ENCODE results near the gene PSKH1.

DNA sequence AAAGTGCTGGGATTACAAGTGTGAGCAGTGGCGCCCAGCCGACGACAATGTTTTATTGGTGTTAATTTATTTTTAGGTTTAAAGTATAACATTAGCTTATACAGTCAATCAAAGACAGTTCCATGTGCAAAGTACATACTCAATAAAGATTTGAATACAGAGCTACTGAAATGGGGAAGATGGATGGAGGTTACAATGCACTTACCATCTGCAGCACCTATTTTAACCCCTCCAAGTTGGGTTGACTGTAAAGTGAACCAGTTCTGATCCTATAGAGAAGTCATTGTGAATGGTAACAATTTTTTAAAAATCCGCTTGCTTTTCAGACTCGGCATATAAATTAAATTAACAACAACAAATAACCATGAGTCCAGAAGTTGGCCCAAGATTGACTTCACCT lies 679 bp upstream of the PSKH1 start:
- TF ChIP-seq, protein P1, sequence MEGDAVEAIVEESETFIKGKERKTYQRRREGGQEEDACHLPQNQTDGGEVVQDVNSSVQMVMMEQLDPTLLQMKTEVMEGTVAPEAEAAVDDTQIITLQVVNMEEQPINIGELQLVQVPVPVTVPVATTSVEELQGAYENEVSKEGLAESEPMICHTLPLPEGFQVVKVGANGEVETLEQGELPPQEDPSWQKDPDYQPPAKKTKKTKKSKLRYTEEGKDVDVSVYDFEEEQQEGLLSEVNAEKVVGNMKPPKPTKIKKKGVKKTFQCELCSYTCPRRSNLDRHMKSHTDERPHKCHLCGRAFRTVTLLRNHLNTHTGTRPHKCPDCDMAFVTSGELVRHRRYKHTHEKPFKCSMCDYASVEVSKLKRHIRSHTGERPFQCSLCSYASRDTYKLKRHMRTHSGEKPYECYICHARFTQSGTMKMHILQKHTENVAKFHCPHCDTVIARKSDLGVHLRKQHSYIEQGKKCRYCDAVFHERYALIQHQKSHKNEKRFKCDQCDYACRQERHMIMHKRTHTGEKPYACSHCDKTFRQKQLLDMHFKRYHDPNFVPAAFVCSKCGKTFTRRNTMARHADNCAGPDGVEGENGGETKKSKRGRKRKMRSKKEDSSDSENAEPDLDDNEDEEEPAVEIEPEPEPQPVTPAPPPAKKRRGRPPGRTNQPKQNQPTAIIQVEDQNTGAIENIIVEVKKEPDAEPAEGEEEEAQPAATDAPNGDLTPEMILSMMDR (IDR thresholded peaks at IDR 0.05): no peak
- TF ChIP-seq POLR2AphosphoS5 (IDR thresholded peaks at IDR 0.05) (no peak), POLR2A (IDR thresholded peaks at IDR 0.05) (no peak), EP300 (IDR thresholded peaks at IDR 0.05) (no peak)
